IPS-18c (cell line): ENCODE results near the gene MGAT3.
"Not testable (repeated sequence)": the region's sequence is repeated elsewhere in the genome, so short reads cannot be mapped to it uniquely, and the experiment has no call there.

Experiments
- H3K4me3 ChIP-seq: 2 replicates; pipeline ENCODE4 v1.7.0; 2013; ENCODE audit warnings: low read depth, mild to moderate bottlenecking, low read length, moderate library complexity; ENCODE audit not compliant: insufficient read depth
- H3K9me3 ChIP-seq: one replicate; pipeline ENCODE4 v1.6.1; 2013; ENCODE audit warnings: mild to moderate bottlenecking, low read length, moderate library complexity; ENCODE audit not compliant: control insufficient read depth, insufficient read depth

MGAT3 gene, protein sequence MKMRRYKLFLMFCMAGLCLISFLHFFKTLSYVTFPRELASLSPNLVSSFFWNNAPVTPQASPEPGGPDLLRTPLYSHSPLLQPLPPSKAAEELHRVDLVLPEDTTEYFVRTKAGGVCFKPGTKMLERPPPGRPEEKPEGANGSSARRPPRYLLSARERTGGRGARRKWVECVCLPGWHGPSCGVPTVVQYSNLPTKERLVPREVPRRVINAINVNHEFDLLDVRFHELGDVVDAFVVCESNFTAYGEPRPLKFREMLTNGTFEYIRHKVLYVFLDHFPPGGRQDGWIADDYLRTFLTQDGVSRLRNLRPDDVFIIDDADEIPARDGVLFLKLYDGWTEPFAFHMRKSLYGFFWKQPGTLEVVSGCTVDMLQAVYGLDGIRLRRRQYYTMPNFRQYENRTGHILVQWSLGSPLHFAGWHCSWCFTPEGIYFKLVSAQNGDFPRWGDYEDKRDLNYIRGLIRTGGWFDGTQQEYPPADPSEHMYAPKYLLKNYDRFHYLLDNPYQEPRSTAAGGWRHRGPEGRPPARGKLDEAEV

GRCh38 chr22:39456522-39457197, at the start of gene MGAT3:
Gene MGAT3, plus strand, starts transcription at chr22:39457012. Its CDS starts 30,336 bp downstream, at chr22:39487348.
- Histone ChIP-seq H3K9me3 (no peaks in the 10 kb centered on the region), H3K4me3 (peak within 1 kb of the TSS; percentile 67)

DNA sequence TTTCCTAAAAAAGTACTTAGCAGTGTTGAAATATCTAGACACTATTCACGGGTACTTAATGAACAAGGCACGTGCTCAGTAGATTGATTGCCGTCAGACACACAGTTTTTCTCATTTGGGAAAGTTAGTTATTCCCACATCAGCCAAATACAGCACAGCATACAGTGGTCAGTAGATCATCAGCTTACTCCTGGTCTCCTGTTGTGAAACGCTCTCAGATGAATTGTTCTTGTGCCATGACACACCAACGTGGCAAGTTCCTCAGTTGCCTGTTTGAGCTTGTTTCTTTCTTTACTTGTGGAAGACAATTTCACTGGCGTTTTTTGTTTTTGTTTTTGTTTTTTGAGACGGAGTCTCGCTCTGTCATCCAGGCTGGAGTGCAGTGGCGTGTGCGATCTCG, 48.6 kb upstream of the MGAT3 start:
- no peak overlapping the region for H3K4me3 ChIP-seq
- H3K9me3 ChIP-seq: no peaks in the 10 kb centered on the region

GRCh38 chr22:39408807-39409206, 48.0 kb upstream of the MGAT3 start:
- no peaks in the 10 kb centered on the region for H3K9me3 ChIP-seq

DNA sequence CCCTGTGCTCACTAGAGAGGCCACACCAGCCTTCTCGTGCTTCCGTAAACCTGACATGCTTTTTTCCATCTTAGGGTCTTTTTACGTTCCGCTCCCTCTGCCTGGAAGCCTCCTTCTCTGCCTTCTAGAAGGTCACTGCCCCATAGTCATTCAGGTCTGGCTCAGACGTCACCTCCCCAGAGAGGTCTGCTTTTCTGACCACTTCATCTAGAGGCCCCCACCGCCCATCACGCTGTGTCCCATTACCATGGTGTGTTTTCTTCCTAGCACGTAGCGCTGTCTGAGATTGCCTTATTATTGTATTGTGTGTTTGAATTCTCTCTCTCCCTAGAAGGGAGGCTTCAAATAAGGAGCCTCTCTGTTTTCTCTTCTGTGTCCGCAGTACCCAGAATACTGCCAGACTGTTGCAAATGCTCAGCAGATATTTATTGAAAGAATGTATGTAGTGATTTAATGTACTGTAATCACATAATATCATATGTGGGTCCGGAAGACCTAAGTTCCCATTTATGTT, 47.2 kb upstream of the MGAT3 start:
- no peak overlapping the region for H3K4me3 ChIP-seq

More at GRCh38 chr22:39408807-39409206, 48.0 kb upstream of the MGAT3 start:
- H3K4me3 ChIP-seq: no peak overlapping the region

DNA sequence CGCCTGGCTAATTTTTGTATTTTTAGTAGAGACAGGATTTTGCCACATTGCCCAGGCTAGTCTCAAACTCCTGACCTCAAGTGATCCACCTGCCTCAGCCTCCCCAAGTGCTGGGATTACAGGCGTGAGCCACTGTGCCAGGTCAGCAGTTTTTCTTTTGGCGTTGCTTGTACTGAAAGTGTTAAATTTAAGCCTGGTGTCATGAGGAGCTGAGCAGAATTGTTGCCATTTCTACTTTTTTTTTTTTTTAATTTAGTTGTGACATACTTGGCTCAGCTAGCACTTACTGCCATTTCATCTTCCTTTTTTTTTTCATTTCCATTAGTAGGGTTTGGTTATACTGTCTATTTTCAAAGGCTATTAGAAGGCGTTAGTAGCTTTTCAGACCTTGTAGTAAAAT, 46.5 kb upstream of the MGAT3 start:
- H3K4me3 ChIP-seq: no peak overlapping the region
- H3K9me3 ChIP-seq: no peaks in the 10 kb centered on the region

More for the DNA sequence above, 47.2 kb upstream of the MGAT3 start:
- no peaks in the 10 kb centered on the region for H3K9me3 ChIP-seq

DNA sequence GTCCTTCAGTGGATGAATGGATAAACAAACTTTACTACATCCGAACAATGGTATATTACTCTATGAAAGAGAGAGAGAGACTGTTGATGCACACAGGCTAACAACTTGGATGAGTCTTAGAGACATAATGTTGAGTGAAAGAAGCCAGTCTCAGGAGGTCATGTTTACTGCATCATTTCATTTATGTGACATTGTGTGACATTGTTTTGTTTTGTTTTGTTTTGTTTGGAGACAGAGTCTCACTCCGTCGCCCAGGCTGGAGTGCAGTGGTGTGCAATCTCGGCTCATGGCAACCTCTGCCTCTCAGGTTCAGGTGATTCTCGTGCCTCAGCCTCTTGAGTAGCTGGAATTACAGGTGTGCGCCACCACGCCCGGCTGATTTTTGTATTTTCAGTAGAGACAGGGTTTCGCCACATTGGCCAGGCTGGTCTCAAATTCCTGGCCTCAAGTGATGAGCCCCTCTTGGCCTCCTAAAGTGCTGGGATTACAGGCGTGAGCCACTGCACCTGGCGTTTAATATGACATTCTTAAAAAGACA, 44.9 kb upstream of the MGAT3 start:
- not testable (repeated sequence) for H3K4me3 ChIP-seq, H3K9me3 ChIP-seq

DNA sequence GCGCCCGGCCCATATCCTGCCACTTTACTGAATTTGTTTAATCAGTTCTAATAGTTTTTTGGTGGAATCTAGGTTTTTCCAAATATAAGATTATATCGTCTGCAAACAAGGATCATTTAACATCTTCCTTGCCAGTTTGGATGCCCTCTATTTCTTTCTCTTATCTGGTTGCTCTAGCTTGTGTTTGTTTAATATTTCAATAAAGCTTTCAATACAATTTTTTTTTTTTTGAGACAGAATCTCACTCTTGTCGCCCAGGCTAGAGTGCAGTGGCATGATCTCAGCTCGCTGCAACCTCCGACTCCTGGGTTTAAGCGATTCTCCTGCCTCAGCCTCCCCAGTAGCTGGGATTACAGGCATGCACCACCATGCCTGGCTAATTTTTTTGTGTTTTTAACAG, 43.6 kb upstream of the MGAT3 start:
- H3K4me3 ChIP-seq, H3K9me3 ChIP-seq: not testable (repeated sequence)

DNA sequence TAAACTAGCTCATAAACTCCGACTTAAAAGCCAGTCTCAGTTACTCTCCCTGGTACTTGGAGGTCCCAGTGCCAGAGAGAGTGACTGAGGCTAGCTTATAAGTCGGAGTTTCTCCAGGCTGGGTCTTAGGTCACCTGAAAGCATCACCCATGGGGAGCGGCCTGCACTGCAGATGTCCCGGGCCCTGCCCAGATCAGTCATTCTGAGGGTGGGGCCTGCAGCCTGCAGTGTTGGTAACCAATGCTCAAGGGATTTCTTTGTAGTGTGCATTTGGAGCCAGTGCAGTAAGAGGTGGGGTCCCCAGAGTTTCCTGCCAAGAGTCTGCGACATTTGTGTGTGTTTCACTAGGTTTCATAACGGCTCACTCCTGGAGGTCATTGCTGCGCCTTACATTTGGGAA, 42.4 kb upstream of the MGAT3 start:
- no peak overlapping the region for H3K4me3 ChIP-seq
- H3K9me3 ChIP-seq: no peaks in the 10 kb centered on the region

DNA sequence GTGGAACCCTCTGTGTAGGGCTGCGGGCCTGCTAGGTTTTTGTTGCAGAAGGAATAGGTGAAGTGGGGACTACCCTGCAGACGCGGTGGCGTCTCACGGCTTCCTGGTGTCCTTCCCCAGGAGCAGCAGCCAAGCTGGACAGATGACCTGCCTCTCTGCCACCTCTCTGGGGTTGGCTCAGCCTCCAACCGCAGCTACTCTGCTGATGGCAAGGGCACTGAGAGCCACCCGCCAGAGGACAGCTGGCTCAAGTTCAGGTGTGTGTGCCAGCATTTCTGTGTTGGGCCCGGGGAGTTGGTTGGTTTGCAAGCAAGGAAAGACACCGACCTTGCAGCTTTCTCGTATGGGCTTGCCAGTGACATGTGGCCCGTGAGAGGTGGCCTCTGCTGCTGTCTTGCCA, 41.9 kb upstream of the MGAT3 start:
- no peaks in the 10 kb centered on the region for H3K9me3 ChIP-seq
- no peak overlapping the region for H3K4me3 ChIP-seq

- H3K9me3 ChIP-seq: no peaks in the 10 kb centered on the region
These were observed 41.3 kb upstream of the MGAT3 start for GRCh38 chr22:39415506-39415905.

DNA sequence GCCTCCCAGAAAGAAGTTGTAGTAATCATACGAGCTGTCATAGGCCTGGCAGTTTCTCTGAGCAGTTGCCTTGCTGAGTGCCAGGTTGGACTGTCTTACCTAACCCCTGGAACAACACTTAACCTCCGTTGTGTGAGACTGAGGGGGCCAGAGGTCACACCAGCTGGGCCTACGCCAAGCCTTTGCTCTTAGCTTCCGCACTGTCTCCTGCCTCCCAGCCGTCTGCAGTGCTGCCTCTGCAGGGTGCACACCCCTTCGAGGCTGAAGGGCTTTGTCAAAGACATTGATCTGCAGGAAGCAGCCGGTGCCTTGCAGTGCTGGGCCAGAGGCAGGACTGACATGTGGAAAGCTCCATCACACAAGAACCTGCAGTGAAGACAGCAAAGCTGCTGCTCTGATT, 40.5 kb upstream of the MGAT3 start:
- H3K9me3 ChIP-seq: no peaks in the 10 kb centered on the region
- no peak overlapping the region for H3K4me3 ChIP-seq

More at GRCh38 chr22:39415506-39415905, 41.3 kb upstream of the MGAT3 start:
- no peak overlapping the region for H3K4me3 ChIP-seq

GRCh38 chr22:39417641-39418040, 39.2 kb upstream of the MGAT3 start:
- Histone ChIP-seq H3K4me3 (no peak overlapping the region), H3K9me3 (no peaks in the 10 kb centered on the region)

DNA sequence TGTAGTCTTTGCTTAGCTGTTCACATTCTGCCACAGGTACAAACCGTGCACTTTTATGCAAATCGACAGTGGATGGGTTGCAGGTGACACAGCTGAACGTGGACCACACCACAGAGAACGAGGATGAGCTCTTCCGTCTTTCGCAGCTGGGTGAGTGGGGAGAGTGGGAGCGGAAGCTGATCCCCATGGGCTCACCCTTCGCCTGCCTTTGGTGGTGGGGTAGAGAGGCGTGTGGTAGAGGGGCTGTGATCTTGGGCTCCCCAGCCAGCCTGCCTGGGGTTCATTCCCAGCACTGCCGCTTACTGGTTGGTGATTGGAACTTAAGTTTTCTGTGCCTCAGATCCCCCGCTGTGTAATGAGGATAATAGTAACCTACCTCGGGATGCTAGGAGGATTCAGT, 38.1 kb upstream of the MGAT3 start:
- H3K9me3 ChIP-seq: no peaks in the 10 kb centered on the region
- H3K4me3 ChIP-seq: no peak overlapping the region

- Histone ChIP-seq H3K4me3 (no peak overlapping the region), H3K9me3 (no peaks in the 10 kb centered on the region)
These were observed 37.7 kb upstream of the MGAT3 start for GRCh38 chr22:39419096-39419495.

DNA sequence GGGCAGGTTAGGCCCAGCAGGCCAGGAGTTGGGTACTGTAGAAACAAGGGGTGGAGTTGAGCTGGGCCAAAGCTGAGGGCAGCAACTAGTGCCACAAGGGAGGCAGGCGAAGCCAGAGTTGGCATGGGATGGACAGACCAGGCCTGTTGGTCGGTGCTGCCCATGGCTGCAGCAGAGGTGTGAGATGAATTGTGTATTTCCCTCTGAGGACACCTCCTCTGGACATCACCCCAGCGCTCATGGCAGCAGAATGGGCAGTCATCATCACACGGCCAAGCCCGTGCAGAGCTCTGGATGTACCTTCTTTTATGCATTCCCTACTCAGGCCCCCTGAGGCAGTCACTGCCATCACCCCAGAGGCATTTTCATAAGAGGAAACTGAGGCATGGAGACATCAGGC, 36.9 kb upstream of the MGAT3 start:
- Histone ChIP-seq H3K9me3 (no peaks in the 10 kb centered on the region), H3K4me3 (no peak overlapping the region)

DNA sequence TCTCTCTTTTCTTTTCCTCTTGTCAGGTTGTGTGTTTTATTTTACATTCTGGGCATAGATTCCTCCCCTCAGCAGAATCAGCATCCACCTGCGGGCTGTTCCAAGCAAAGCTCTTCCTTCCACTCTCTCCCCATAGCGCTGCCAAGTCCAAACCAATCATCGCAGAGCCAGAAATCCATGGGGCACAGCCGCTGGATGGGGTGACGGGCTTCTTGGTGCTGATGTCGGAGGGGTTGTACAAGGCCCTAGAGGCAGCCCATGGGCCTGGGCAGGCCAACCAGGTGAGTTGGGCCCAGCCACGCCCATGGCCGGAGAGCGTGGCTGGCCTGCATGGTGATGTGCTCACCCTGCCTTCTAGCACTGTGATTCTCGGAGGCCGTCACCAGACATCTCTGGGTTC, 35.1 kb upstream of the MGAT3 start:
- no peak overlapping the region for H3K4me3 ChIP-seq
- no peaks in the 10 kb centered on the region for H3K9me3 ChIP-seq

GRCh38 chr22:39422101-39422500, 34.7 kb upstream of the MGAT3 start:
- Histone ChIP-seq H3K9me3 (no peaks in the 10 kb centered on the region), H3K4me3 (no peak overlapping the region)

GRCh38 chr22:39422721-39423120, 34.1 kb upstream of the MGAT3 start:
- H3K4me3 ChIP-seq: no peak overlapping the region
- no peaks in the 10 kb centered on the region for H3K9me3 ChIP-seq
